Peyer's patch (tissue), 4 donors: ENCODE measurements around the gene CDKN2B. TPM values are rescaled to one million over a fixed set of nuclear protein-coding genes. Genes with fewer than 3 reads are reported as not detected.

Experiments used
- DNase-seq, 3 donors: peaks; one replicate each; pipeline ENCODE4 v3.0.0-alpha.2; 2017 to 2019
- H3K27ac ChIP-seq, 4 donors: fragments of 200-600 bp; sonication (generic); one replicate each; pipeline ENCODE4 v1.5.1; 2016 to 2019
- H3K27me3 ChIP-seq, 2 donors: fragments of 200-600 bp; sonication (generic); one replicate each; pipeline ENCODE4 v1.5.1; 2019
- H3K36me3 ChIP-seq, 3 donors: fragments of 200-600 bp; sonication (generic); one replicate each; pipeline ENCODE4 v1.5.1; 2016 to 2019
- H3K4me1 ChIP-seq, 4 donors: fragments of 200-600 bp; sonication (generic); one replicate each; pipeline ENCODE4 v1.5.1; 2016 to 2019
- H3K4me3 ChIP-seq, 4 donors: fragments of 200-600 bp; sonication (generic); 1 replicate in 3 of 4; 2 replicates in 1 of 4; pipeline ENCODE4 v1.5.1; 2016 to 2019; ENCODE audit warnings: mild to moderate bottlenecking in 1 of 4
- H3K9me3 ChIP-seq, 4 donors: fragments of 200-600 bp; sonication (generic); one replicate each; pipeline ENCODE4 v1.5.1; 2016 to 2019; ENCODE audit warnings: mild to moderate bottlenecking in 1 of 4
- CTCF ChIP-seq, 6 experiments: fragments of 450-650 bp in 4 of 6; fragments of 200-600 bp in 2 of 6; sonication (generic) in 1 of 6; IDR thresholded peaks; one replicate each; pipeline ENCODE4 v1.5.1; 2017 to 2019; ENCODE audit warnings: antibody characterized with exemption in 6 of 6, mild to moderate bottlenecking in 3 of 6, moderate library complexity in 1 of 6
- POLR2A ChIP-seq, 2 donors: fragments of 450-650 bp; IDR thresholded peaks; one replicate each; pipeline ENCODE4 v1.5.1; 2017; ENCODE audit warnings: antibody characterized with exemption in 2 of 2, mild to moderate bottlenecking in 2 of 2, moderate library complexity in 2 of 2
- total RNA-seq, 4 donors: library from RNA; depleted of rRNA; stranded (reverse); fragments of >200 nt; gene quantifications; one replicate each; pipeline ENCODE4 v1.1.0, GENCODE V29; 2016

CDKN2B gene
- total RNA-seq, 4 donors from 2014 or later = 15.7 to 375 (median 228) TPM

- Histone ChIP-seq H3K27me3 (no peaks in the 10 kb centered on the region), H3K4me3 (no peak overlapping the region), H3K36me3 (no peaks in the 10 kb centered on the region), H3K4me1 (peaks cover 0 to 27% (median 1%) of the 10 kb centered on the region in 4 donors), H3K27ac (peak overlapping the region in 2 of 4 donors; percentile 76 to 79), H3K9me3 (no peaks in the 10 kb centered on the region)
- TF ChIP-seq POLR2A (IDR thresholded peaks at IDR 0.05) (no peak), CTCF (IDR thresholded peaks at IDR 0.05) (no peak)
- DNase-seq = no peak
Observed at GRCh38 chr9:22039258-22039657, 30.2 kb upstream of the CDKN2B start.

- H3K4me1 ChIP-seq = peaks cover 0 to 27% (median 1%) of the 10 kb centered on the region in 4 donors
Observed at GRCh38 chr9:22037954-22038690, 29.0 kb upstream of the CDKN2B start.

GRCh38 chr9:22036866-22037626 lies 27.9 kb upstream of the CDKN2B start:
- no peaks in the 10 kb centered on the region for H3K36me3 ChIP-seq
- no peaks in the 10 kb centered on the region for H3K27me3 ChIP-seq
- TF ChIP-seq CTCF (IDR thresholded peaks at IDR 0.05) (no peak), POLR2A (IDR thresholded peaks at IDR 0.05) (no peak)

More at GRCh38 chr9:22037954-22038690, 29.0 kb upstream of the CDKN2B start:
- Histone ChIP-seq H3K4me3 (no peak overlapping the region), H3K36me3 (no peaks in the 10 kb centered on the region), H3K27ac (peak overlapping the region in 2 of 4 donors; percentile 40 to 43), H3K27me3 (no peaks in the 10 kb centered on the region), H3K9me3 (no peaks in the 10 kb centered on the region)
- DNase-seq = no peak
- TF ChIP-seq CTCF (IDR thresholded peaks at IDR 0.05) = peak in 5 of 6 experiments; percentile 29 to 60 (median 56)
- no peak for TF ChIP-seq POLR2A (IDR thresholded peaks at IDR 0.05)

GRCh38 chr9:22035591-22036011 lies 26.5 kb upstream of the CDKN2B start:
- DNase-seq = no peak
- H3K27me3 ChIP-seq = no peaks in the 10 kb centered on the region
- no peaks in the 10 kb centered on the region for H3K9me3 ChIP-seq
- TF ChIP-seq CTCF (IDR thresholded peaks at IDR 0.05) (no peak), POLR2A (IDR thresholded peaks at IDR 0.05) (no peak)
- H3K4me3 ChIP-seq = no peak overlapping the region
- peaks cover 0 to 27% (median 1%) of the 10 kb centered on the region in 4 donors for H3K4me1 ChIP-seq
- no peak overlapping the region for H3K27ac ChIP-seq
- H3K36me3 ChIP-seq = no peaks in the 10 kb centered on the region

More at GRCh38 chr9:22036866-22037626, 27.9 kb upstream of the CDKN2B start:
- no peak overlapping the region for H3K4me3 ChIP-seq
- peak overlapping the region in 2 of 4 donors; percentile 40 to 43 for H3K27ac ChIP-seq
- no peaks in the 10 kb centered on the region for H3K9me3 ChIP-seq
- DNase-seq = no peak
- H3K4me1 ChIP-seq = peaks cover 0 to 27% (median 1%) of the 10 kb centered on the region in 4 donors

GRCh38 chr9:22033012-22033630 lies 24.0 kb upstream of the CDKN2B start:
- Histone ChIP-seq H3K9me3 (no peaks in the 10 kb centered on the region), H3K36me3 (no peaks in the 10 kb centered on the region), H3K4me1 (peaks cover 0 to 16% (median 1%) of the 10 kb centered on the region in 4 donors), H3K27me3 (no peaks in the 10 kb centered on the region), H3K4me3 (no peak overlapping the region), H3K27ac (no peak overlapping the region)
- DNase-seq = no peak
- TF ChIP-seq CTCF (IDR thresholded peaks at IDR 0.05) (no peak), POLR2A (IDR thresholded peaks at IDR 0.05) (no peak)
